VCaP (cell line): Measurements from ENCODE around the gene TMCC2.
A peak's percentile ranks its signal among the peaks of the same experiment; 100 is the strongest.

Source experiments
- H3K27ac ChIP-seq: fragments of 450-650 bp; 2 replicates; pipeline ENCODE4 v1.5.1; 2017
- TF ChIP-seq, protein P1 (sequence below): fragments of 450-650 bp; conservative IDR thresholded peaks from 2 replicates; pipeline ENCODE4 v1.5.1; 2017; ENCODE audit warnings: mild to moderate bottlenecking, moderate library complexity

The TMCC2 gene

DNA sequence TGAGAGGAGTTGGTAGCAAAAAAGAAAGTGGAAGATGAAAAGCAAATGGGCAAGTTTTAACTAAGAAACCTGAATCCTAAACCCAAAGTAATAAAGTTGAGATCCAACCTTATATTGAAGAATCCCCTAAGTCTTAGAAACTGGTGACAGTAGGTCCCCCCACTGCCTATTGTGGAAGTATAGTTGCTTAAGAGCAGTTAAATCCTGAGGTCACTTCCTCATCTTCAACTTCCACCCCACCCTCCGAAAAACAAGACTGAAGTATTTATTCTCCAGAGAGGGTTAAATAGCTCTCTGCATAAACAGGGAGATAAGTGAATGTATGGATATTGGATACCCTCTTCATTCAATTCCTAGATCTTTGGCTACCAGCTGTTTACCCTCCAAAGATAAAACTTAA lies 13.0 kb upstream of the TMCC2 start:
- TF ChIP-seq, protein P1, sequence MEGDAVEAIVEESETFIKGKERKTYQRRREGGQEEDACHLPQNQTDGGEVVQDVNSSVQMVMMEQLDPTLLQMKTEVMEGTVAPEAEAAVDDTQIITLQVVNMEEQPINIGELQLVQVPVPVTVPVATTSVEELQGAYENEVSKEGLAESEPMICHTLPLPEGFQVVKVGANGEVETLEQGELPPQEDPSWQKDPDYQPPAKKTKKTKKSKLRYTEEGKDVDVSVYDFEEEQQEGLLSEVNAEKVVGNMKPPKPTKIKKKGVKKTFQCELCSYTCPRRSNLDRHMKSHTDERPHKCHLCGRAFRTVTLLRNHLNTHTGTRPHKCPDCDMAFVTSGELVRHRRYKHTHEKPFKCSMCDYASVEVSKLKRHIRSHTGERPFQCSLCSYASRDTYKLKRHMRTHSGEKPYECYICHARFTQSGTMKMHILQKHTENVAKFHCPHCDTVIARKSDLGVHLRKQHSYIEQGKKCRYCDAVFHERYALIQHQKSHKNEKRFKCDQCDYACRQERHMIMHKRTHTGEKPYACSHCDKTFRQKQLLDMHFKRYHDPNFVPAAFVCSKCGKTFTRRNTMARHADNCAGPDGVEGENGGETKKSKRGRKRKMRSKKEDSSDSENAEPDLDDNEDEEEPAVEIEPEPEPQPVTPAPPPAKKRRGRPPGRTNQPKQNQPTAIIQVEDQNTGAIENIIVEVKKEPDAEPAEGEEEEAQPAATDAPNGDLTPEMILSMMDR, result no peak
- no peak overlapping the region for H3K27ac ChIP-seq

DNA sequence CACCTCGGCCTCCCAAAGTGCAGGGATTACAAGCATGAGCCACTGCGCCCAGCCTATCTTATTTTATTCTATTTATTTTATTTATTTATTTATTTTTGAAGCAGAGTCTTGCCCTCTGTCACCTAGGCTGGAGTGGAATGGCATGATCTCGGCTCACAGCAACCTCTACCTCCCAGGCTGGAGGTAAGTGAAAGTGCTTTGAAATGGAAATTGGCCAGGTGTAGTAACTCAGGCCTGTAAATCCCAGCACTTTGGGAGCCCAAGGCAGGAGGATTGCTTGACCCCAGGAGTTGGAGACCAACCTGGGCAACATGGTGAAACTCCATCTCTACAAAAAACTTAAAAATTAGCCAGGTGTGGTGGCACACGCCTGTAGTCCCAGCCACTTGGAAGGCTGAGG lies 11.2 kb upstream of the TMCC2 start:
- TF ChIP-seq, protein P1, result no peak
- H3K27ac ChIP-seq, result peak overlapping the region; percentile 22

DNA sequence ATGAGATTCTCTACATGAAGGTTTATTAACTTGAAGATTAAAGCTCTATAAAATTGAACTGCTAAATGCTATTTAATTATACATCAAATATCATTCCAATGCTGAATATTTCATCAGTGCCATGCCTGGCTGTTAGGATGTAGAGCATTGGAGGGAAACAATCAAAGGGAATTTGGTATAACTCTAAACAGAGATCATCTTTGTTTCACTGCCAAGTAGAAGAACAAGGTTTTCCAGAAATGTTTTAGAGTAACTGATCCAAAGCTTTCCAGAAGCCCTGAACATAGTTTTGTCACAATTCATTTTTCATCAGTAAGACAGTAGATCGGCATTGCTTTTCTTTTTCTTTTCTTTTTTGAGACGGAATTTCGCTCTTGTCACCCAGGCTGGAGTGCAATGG lies 10.3 kb upstream of the TMCC2 start:
- TF ChIP-seq, protein P1, result no peak
- H3K27ac ChIP-seq, result peak overlapping the region; percentile 22; the same call in 1 of the 2 replicates

DNA sequence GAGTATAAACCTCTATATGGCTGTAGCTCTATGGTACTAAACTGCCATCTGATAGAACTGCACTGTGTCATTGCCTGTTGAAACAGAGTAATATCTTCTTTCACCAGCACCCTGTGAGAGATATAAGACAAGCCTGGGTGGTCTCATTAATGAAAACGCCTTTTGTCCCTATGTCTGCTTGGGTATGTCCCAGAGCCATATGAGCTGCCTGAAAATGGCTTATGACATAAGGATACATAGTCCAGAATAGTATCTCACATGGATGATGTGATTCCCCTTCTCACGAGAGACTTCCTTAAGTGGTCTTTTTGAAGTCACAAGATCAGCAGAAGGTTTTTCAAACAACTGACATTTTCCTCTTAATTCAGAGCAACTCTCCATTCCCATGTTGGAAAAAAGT lies 7.3 kb upstream of the TMCC2 start:
- TF ChIP-seq, protein P1, result no peak
- H3K27ac ChIP-seq, result no peak overlapping the region

DNA sequence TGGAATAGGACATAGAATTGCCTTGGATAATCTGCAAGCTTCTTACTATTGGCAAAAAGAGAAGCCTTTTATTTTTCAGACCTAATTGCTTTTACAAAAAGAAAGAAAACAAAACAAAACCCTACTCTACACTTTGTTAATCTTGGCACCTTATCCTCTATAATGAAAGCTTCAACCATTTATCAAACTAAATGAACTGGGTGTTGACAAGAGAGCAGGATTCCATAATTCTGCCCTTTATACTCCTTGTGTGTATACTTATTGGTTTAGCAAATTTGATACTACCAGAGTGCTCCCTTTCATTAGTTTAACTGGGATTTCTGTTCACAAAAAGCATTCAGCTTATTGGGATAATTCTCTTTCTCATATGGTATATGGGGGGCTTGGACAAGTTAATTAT lies 3.0 kb upstream of the TMCC2 start:
- TF ChIP-seq, protein P1, result no peak
- H3K27ac ChIP-seq, result no peak overlapping the region

DNA sequence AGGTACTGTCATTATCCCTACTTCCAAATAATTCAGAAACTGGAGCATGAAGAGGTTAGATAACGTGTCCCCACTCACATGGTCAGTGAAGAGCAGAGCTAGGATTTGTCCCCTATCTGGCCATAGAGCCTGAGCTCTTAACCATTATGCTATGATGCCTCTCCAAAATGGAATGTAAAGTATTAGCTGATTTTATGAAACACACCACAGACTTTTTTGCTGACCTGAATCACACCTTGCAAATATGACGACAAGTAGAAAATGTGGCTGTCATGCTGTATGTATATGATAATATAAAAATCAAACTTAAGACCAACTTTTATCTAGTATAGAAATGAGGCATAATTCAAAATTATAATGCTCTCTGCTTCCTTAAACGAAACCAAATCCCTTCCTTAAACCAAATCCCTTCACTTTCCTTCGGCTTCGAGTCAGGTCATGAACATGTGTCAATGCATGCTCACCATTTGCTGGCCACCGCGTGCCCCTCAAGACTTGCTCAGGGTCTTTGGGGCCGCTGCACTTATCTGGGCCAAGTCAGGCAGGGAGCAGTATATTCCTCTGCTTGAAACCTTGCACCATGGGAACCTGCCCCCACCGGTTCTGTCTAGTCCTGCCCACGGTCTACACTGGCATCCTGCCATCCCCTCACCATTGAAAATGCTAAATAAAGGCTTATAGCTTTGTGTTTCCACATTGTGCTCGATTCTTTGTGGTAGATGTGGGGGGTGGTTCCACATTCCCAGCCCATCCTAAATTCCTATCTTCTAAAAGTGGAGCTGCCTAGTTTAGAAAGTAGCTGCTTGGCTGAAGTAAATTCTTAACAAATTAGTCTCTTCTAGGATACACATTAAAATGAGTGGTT lies 1.6 kb upstream of the TMCC2 start:
- no peak overlapping the region for H3K27ac ChIP-seq

DNA sequence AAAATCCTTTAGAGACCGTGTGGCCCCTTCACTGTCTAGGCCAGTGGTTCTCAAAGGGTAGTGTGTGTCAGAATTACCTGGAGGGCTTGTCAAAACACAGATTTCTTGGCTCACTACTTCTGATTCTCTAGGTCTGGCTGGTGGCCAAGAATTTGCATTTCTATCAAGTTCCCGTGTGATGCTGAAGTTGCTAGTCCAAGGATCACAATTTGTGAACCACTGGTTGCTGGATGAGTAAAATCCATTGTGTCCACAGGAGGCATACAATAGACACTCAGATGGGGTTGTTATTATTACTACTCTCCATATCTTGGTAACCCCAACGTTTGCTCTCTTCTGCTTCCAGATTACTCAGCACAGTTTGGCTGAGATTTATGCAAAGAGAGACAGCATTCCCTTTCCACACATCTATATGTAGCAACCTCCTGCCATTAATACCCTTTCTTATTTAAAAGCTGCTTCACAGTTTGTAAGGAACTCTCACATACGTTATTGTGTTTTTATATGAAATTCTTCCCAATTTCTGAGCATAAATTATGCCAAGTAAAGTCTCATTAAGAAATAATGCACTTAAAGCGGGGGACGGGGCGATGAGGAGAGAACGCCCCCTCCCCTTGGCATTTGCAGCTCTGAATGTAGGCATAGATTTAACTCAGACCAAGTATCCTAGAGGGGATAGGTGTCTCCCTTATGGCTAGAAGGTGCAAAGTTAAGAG lies 720 bp upstream of the TMCC2 start:
- TF ChIP-seq, protein P1, result no peak
- H3K27ac ChIP-seq, result peak overlapping the region; percentile 60; the same call in 1 of the 2 replicates

More for the DNA sequence above, 1.6 kb upstream of the TMCC2 start:
- TF ChIP-seq, protein P1, result no peak
